HG02981 (cell line): Measurements from ENCODE around the gene STPG2.
"Not testable (repeated sequence)": the region's sequence is repeated elsewhere in the genome, so short reads cannot be mapped to it uniquely, and the experiment has no call there.

Experiments used
- ATAC-seq: cut with Tn5 transposase; IDR thresholded peaks from one replicate; pipeline ENCODE4 v1.9.1; 2021; ENCODE audit warnings: mild to moderate bottlenecking, moderate library complexity; ENCODE audit not compliant: unreplicated experiment

The STPG2 gene

DNA sequence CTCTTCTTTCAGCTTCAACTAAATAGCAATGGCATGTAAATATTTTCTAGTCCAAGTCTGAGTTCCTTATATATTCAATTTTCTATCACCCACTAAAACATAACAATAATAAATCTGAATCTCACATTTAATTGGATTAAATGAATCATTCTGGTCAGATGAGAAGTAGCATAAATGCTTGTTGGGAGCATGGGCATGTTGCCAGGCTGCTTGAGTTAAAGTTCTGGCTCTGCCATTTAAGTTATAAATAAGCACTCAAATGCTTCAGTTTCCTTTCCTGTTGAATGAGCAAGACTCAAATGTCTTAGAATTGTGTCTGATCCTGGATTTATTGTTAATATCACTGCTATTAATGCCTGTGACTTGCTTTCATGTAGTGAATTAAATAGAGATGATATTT lies 496.3 kb downstream of the STPG2 start:
- ATAC-seq, result no peak

DNA sequence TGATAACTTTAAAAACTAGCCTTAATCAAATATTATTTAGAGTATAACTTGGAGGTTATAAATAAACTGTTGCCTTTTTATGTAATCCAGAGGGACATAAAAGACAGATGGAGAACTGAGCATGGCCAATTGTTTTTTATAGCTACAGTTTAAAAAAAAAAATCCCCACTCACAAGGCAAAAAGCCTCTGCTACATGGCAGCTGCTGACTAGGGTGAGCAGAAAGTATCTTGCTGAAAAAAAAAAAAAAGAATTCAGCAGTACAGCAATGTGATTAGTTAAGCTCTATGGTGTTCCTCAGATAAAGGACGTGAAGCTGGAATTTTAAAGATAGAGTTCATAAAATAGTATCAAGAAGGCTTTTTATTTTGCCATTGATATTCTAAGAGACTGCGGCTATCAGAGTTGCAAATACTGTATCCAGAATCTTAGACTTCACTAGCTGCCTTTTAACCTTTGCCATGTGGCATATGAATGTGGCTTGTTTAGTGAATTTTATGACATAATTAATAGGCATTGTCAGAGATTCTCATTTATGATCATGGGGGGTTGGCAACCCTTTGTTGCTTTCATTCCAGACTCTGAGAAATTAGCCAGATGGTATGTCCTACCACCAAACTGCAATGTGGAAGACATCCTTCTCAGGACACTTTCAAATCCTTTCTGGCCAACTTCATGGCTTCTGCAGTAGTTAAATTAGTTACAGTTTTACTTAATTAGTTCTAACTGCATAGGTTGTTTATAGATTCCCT lies 498.0 kb downstream of the STPG2 start:
- no peak for ATAC-seq

DNA sequence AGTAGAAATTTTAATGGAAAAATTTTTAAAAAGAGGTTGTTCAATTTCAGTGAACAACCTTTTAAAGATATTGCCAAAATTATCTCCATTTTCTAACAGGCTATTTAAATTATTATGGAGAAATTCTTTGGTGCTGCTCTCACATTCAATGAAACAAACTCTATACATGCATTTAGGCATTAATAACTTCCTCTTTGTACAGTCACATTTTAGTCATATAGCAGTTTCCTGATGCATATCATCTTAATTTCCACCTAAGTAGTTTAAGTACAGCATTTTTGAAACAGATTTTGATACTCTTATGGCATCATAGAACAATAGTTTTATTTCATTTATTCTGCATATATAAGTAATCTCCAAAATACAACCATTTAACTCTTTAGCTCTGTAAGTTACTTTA lies 500.1 kb downstream of the STPG2 start:
- ATAC-seq, result no peak

DNA sequence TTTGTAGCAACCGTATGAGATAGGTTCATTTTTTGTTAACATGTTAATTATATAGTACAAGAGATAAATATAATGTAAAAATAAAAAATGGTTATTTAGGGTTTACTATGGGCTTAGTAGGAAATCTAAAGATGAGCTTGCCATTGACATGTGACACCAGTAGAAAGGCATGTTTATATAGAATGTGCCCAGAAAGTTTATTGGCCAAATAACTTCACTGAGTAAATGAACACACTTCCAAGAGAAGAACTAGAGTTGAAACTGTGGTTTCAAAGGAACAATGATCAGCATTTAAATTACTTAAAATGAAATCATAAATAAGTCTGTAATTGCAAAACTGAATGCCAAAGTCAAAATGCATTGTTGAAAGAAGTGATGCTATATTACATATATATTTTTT lies 503.3 kb downstream of the STPG2 start:
- ATAC-seq, result no peak

DNA sequence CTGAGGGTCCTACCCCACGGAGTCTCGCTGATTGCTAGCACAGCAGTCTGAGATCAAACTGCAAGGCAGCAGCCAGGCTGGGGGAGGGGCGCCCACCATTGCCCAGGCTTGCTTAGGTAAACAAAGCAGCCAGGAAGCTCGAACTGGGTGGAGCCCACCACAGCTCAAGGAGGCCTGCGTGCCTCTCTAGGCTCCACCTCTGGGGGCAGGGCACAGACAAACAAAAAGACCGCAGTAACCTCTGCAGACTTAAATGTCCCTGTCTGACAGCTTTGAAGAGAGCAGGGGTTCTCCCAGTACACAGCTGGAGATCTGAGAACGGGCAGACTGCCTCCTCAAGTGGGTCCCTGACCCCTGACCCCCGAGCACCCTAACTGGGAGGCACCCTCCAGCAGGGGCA lies 509.4 kb downstream of the STPG2 start:
- ATAC-seq, result not testable (repeated sequence)

GRCh38 chr4:97627750-97628149 lies 515.5 kb downstream of the STPG2 start:
- no peak for ATAC-seq

DNA sequence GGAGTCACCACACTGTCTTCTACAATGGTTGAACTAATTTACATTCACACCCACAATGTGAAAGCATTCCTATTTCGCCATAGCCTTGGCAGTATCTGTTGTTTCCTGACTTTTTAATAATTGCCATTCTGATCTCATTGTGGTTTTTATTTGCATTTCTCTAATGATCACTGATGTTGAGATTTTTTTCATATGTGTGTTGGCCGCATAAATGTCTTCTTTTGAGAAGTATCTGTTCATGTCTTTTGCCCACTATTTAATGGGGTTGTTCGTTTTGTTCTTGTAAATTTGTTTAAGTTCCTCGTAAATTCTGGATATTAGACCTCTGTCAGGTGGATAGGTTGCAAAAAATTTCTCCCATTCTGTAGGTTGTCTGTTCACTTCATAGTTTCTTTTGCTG lies 519.1 kb downstream of the STPG2 start:
- ATAC-seq, result no peak

GRCh38 chr4:97605932-97606331 lies 537.3 kb downstream of the STPG2 start:
- no peak for ATAC-seq

DNA sequence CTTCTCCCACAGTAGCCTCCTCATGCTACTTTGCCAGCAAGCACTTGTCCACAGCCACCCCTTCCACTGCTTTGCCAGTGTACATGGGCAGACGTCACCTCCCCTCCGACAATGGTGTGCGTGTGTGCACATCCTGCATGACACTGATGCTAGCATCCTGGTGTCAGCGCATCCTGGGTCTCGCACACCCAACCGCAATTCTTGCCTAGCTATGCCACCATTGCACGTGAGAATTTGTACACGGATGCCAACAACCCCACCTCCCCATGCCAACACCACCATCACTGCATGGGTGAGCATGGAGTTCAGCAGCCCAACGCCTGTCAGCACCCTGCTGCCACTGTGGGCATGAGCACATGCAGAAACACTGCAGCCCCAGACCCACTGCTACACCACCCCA lies 550.0 kb downstream of the STPG2 start:
- no peak for ATAC-seq

- no peak for ATAC-seq
Observed at GRCh38 chr4:97590266-97590665, 553.0 kb downstream of the STPG2 start.

GRCh38 chr4:97589481-97590196 lies 553.6 kb downstream of the STPG2 start:
- no peak for ATAC-seq

GRCh38 chr4:97587912-97588311 lies 555.4 kb downstream of the STPG2 start:
- ATAC-seq, result no peak

GRCh38 chr4:97585274-97585673 lies 558.0 kb downstream of the STPG2 start:
- ATAC-seq, result no peak

GRCh38 chr4:97582890-97583289 lies 560.4 kb downstream of the STPG2 start:
- no peak for ATAC-seq

DNA sequence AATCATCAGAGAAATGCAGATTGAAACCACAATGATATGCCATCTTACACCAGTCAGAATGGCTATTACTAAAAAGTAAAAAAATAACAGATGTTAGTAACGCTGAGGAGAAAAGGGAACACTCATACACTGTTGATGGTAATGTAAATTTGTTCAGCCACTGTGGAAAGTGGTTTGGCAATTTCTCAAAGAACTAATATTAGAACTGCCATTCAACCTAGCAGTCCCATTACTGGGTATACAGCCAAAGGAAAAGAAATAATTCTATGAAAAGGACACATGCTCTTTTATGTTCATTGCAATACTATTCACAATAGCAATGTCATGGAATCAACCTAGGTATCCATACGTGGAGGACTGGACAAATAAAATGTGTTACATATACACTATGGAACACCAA lies 566.3 kb downstream of the STPG2 start:
- peak; percentile 70 for ATAC-seq

GRCh38 chr4:97560009-97560408 lies 583.3 kb downstream of the STPG2 start:
- no peak for ATAC-seq

GRCh38 chr4:97558204-97558778 lies 585.0 kb downstream of the STPG2 start:
- no peak for ATAC-seq

DNA sequence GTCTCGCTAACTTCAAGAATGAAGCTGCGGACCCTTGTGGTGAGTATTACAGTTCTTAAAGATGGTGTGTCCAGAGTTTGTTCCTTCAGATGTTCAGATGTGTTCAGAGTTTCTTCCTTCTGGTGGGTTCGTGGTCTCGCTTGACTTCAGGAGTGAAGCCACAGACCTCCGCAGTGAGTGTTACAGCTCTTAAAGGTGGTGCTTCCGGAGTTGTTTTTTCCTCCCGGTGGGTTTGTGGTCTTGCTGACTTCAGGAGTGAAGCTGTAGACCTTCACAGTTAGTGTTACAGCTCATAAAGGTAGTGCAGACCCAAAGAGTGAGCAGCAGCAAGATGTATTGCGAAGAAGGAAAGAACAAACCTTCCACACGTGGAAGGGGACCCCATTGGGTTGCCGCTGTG lies 592.6 kb downstream of the STPG2 start:
- ATAC-seq, result not testable (repeated sequence)

- peak; percentile 72 for ATAC-seq
Observed at GRCh38 chr4:97548943-97549583, 594.2 kb downstream of the STPG2 start.

GRCh38 chr4:97548186-97548585 lies 595.1 kb downstream of the STPG2 start:
- ATAC-seq, result no peak

DNA sequence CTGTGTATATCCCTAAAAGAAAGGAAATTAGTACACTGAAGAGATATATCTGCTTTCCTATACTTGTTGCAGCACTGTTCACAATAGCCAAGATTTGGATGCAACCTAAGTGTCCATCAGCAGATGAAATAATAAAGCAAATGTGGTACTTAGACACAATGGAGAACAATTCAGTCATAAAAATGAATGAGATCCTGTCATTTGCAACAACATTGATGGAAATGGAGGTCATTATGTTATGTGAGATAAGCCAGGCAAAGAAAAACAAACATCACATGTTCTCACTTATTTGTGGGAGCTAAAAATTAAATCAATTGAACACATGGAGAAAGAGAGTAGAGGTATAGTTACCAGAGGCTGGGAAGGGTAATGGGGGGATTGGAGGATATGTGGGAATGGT lies 611.9 kb downstream of the STPG2 start:
- ATAC-seq, result no peak

DNA sequence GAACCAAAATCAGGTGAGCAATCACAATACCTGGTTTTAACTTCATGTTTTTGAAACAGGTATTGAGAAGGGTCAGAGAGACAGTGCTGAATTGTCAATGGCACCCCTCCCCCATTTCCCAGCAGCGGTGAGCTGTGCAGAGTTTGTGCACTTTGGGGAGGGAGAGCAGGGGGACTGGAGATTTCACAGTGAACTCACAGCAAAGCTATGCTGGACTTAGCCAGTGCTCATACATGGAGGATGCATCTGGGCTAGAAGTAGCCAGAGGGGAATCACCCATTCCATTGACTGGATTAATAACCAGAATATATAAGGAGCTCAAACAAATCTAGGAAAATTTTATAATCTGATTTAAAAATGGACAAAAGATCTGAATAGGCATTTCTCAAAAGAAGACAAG lies 612.6 kb downstream of the STPG2 start:
- ATAC-seq, result no peak
